GM18505 (cell line): Measurements from ENCODE around the gene MDFIC2.
A peak's percentile ranks its signal among the peaks of the same experiment; 100 is the strongest.

ENCODE experiments used
- ATAC-seq: cut with Tn5 transposase; IDR thresholded peaks from one replicate; pipeline ENCODE4 v1.9.1; 2021; ENCODE audit not compliant: unreplicated experiment
- POLR2A ChIP-seq: IDR thresholded peaks from 4 replicates; pipeline ENCODE4 v1.6.1; 2011; ENCODE audit warnings: borderline replicate concordance; ENCODE audit not compliant: insufficient read depth, insufficient read length; ENCODE audit errors: extremely low read depth

Gene MDFIC2

GRCh38 chr3:70183781-70184504, 128.5 kb downstream of the MDFIC2 start:
- ATAC-seq, result no peak
- no peak for TF ChIP-seq POLR2A

GRCh38 chr3:70182166-70182565, 130.3 kb downstream of the MDFIC2 start:
- no peak for ATAC-seq
- no peak for TF ChIP-seq POLR2A

GRCh38 chr3:70180664-70181063, 131.8 kb downstream of the MDFIC2 start:
- no peak for TF ChIP-seq POLR2A
- no peak for ATAC-seq

GRCh38 chr3:70179111-70179510, 133.3 kb downstream of the MDFIC2 start:
- peak; percentile 73 for ATAC-seq
- no peak for TF ChIP-seq POLR2A

GRCh38 chr3:70177881-70178645, 134.4 kb downstream of the MDFIC2 start:
- no peak for ATAC-seq
- no peak for TF ChIP-seq POLR2A

GRCh38 chr3:70176224-70176623, 136.2 kb downstream of the MDFIC2 start:
- no peak for TF ChIP-seq POLR2A
- no peak for ATAC-seq

DNA sequence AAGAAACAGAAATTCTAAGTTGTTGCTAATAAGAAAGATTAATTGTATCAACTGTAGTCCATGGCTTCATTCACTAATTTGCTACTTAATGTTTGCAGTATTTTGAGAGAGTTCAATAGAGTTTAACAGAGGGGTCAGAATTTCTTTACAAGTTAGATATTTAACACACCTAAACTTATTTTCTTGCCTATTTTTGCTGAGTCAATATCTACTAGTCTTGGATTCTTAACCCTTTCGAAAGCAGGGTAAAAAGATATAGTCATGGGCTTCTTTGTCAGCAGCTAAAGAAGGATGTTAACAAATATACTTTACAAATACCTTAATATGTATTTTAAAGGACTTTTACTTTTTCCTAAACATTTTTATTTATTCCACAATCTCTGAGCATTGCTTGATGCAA, 155.6 kb downstream of the MDFIC2 start:
- ATAC-seq, result no peak
- TF ChIP-seq POLR2A, result no peak

GRCh38 chr3:70150599-70150998, 161.8 kb downstream of the MDFIC2 start:
- ATAC-seq, result no peak
- no peak for TF ChIP-seq POLR2A

- no peak for ATAC-seq
- TF ChIP-seq POLR2A, result no peak
Measured at GRCh38 chr3:70149714-70150400, 162.6 kb downstream of the MDFIC2 start.
